A549 (cell line): ENCODE data around the gene ABCB9. TPM values are rescaled to one million over a fixed set of nuclear protein-coding genes. Genes with fewer than 3 reads are reported as not detected.

Source experiments
- ATOH8 ChIP-seq: fragments of 250-450 bp; sonication (Bioruptor Pico); IDR thresholded peaks from 2 replicates; pipeline ENCODE4 v1.5.0; 2020; ENCODE audit warnings: low read depth, mild to moderate bottlenecking, moderate library complexity
- BCL3 ChIP-seq: fragments of >200 bp; sonication (Bioruptor Twin); formaldehyde crosslinking; IDR thresholded peaks from 3 replicates; pipeline ENCODE4 v1.6.1; 2016
- CTCF ChIP-seq: fragments of >200 bp; sonication (Bioruptor Twin); formaldehyde crosslinking; IDR thresholded peaks from 3 replicates; pipeline ENCODE4 v1.5.1; 2016
- E2F6 ChIP-seq: IDR thresholded peaks from 2 replicates; pipeline ENCODE4 v1.6.1; 2012; ENCODE audit warnings: low read depth, borderline replicate concordance
- ELK1 ChIP-seq: fragments of 150-350 bp; IDR thresholded peaks from 2 replicates; pipeline ENCODE4 v1.6.1; 2014; ENCODE audit warnings: low read depth, mild to moderate bottlenecking, low read length
- EP300 ChIP-seq, 2 experiments: fragments of >200 bp; sonication (Bioruptor Twin); formaldehyde crosslinking; IDR thresholded peaks; 2 replicates in 1 of 2; 3 replicates in 1 of 2; pipeline ENCODE4 v1.6.1; 2016 to 2017
- ESRRA ChIP-seq: fragments of 150-350 bp; IDR thresholded peaks from 2 replicates; pipeline ENCODE4 v1.6.1; 2014; ENCODE audit warnings: mild to moderate bottlenecking, low read length, borderline replicate concordance
- FOSB ChIP-seq: fragments of 250-450 bp; sonication (Bioruptor Pico); IDR thresholded peaks from 2 replicates; pipeline ENCODE4 v1.5.0; 2020; ENCODE audit warnings: mild to moderate bottlenecking, moderate library complexity
- FOSL2 ChIP-seq, 2 experiments: fragments of 450-650 bp in 1 of 2; fragments of >200 bp in 1 of 2; sonication (Bioruptor Twin) in 1 of 2; formaldehyde crosslinking; IDR thresholded peaks; 2 replicates each; pipeline versions ENCODE4 v1.5.0 to v1.6.1; 2016 to 2020; ENCODE audit warnings: mild to moderate bottlenecking in 1 of 2, moderate library complexity in 1 of 2
- GATA3 ChIP-seq: IDR thresholded peaks from 2 replicates; pipeline ENCODE4 v1.6.1; 2012; ENCODE audit warnings: borderline replicate concordance
- HES2 ChIP-seq: fragments of >200 bp; sonication (Bioruptor Twin); formaldehyde crosslinking; IDR thresholded peaks from 2 replicates; pipeline ENCODE4 v1.6.1; 2016
- HEYL ChIP-seq: fragments of 250-450 bp; sonication (Bioruptor Pico); IDR thresholded peaks from 2 replicates; pipeline ENCODE4 v1.8.0; 2021; ENCODE audit warnings: mild to moderate bottlenecking, moderate library complexity
- HMGXB4 ChIP-seq: fragments of 250-450 bp; sonication (Bioruptor Pico); IDR thresholded peaks from 2 replicates; pipeline ENCODE4 v1.5.0; 2021; ENCODE audit warnings: mild to moderate bottlenecking, moderate library complexity, borderline replicate concordance
- HOXA7 ChIP-seq: fragments of 250-450 bp; sonication (Bioruptor Pico); IDR thresholded peaks from 2 replicates; pipeline ENCODE4 v1.5.0; 2020; ENCODE audit warnings: mild to moderate bottlenecking, moderate library complexity
- HOXB5 ChIP-seq: fragments of 250-450 bp; sonication (Bioruptor Pico); IDR thresholded peaks from 2 replicates; pipeline ENCODE4 v1.5.0; 2020; ENCODE audit warnings: mild to moderate bottlenecking, moderate library complexity
- JUN ChIP-seq, 2 experiments: fragments of >200 bp; sonication (Bioruptor Twin); formaldehyde crosslinking; IDR thresholded peaks; 2 replicates in 1 of 2; 3 replicates in 1 of 2; pipeline ENCODE4 v1.6.1; 2016 to 2017
- JUNB ChIP-seq: fragments of >200 bp; sonication (Bioruptor Twin); formaldehyde crosslinking; IDR thresholded peaks from 2 replicates; pipeline ENCODE4 v1.6.1; 2016
- KDM1A ChIP-seq: fragments of 200-600 bp; sonication (generic); IDR thresholded peaks from 2 replicates; pipeline ENCODE4 v1.6.1; 2016; ENCODE audit warnings: low read depth, mild to moderate bottlenecking
- KDM5A ChIP-seq: fragments of 200-600 bp; sonication (generic); IDR thresholded peaks from 2 replicates; pipeline ENCODE4 v1.6.1; 2016; ENCODE audit warnings: antibody characterized with exemption, mild to moderate bottlenecking
- MAZ ChIP-seq: fragments of 150-350 bp; IDR thresholded peaks from 2 replicates; pipeline ENCODE4 v1.6.1; 2014; ENCODE audit warnings: antibody characterized with exemption, low read depth, low read length, borderline replicate concordance
- MYC ChIP-seq: IDR thresholded peaks from 2 replicates; pipeline ENCODE4 v1.6.1; 2012; ENCODE audit warnings: mild to moderate bottlenecking, inconsistent platforms, low read length, improper control_type of control experiment, borderline replicate concordance
- NR3C1 ChIP-seq: fragments of >200 bp; sonication (Bioruptor Twin); formaldehyde crosslinking; IDR thresholded peaks from 3 replicates; pipeline ENCODE4 v1.6.1; 2017
- POLR2A ChIP-seq: IDR thresholded peaks from 2 replicates; pipeline ENCODE4 v1.6.1; 2012; ENCODE audit warnings: mild to moderate bottlenecking, low read length
- RCOR1 ChIP-seq: fragments of 150-350 bp; IDR thresholded peaks from 2 replicates; pipeline ENCODE4 v1.6.1; 2014; ENCODE audit warnings: antibody characterized with exemption, low read length, low read depth
- REST ChIP-seq: fragments of 200-600 bp; sonication (generic); IDR thresholded peaks from 2 replicates; pipeline ENCODE4 v1.6.1; 2016; ENCODE audit warnings: antibody characterized with exemption, mild to moderate bottlenecking, moderate library complexity
- RFX5 ChIP-seq: fragments of 450-650 bp; IDR thresholded peaks from 2 replicates; pipeline ENCODE4 v1.7.1; 2014; ENCODE audit warnings: antibody characterized with exemption, mild to moderate bottlenecking, moderate library complexity
- SREBF2 ChIP-seq: fragments of 450-650 bp; IDR thresholded peaks from 2 replicates; pipeline ENCODE4 v1.6.1; 2014; ENCODE audit warnings: mild to moderate bottlenecking, moderate library complexity
- TFCP2L1 ChIP-seq: fragments of 250-450 bp; sonication (Bioruptor Pico); IDR thresholded peaks from 2 replicates; pipeline ENCODE4 v1.5.0; 2021; ENCODE audit warnings: mild to moderate bottlenecking
- TP53 ChIP-seq: fragments of 250-450 bp; sonication (Bioruptor Pico); IDR thresholded peaks from 2 replicates; pipeline ENCODE4 v1.5.0; 2021; ENCODE audit warnings: mild to moderate bottlenecking, moderate library complexity
- ZNF302 ChIP-seq: fragments of 250-450 bp; sonication (Bioruptor Pico); IDR thresholded peaks from 2 replicates; pipeline ENCODE4 v1.9.0; 2021; ENCODE audit warnings: inconsistent platforms, mild to moderate bottlenecking, moderate library complexity
- polyA plus RNA-seq, 4 experiments: library from polyadenylated mRNA; depleted of rRNA in 3 of 4; stranded (reverse); fragments of >200 nt; fragmentation: RNase III in 1 of 4; extraction: RNeasy Plus Mini Kit Qiagen cat#74134 plus additional on column Dnase treatment in 1 of 4; gene quantifications; 2 replicates in 3 of 4; 3 replicates in 1 of 4; pipeline ENCODE4 v1.2.3, GENCODE V29; 2011 to 2017

The ABCB9 gene
- polyA plus RNA-seq, 2 of the 4 experiments (the other 2 are of a cell fraction) = 2.7 to 5.0 TPM

GRCh38 chr12:122980183-122981035, 14.1 kb upstream of the ABCB9 start, which contains the start of gene ARL6IP4 (continued):
- TF ChIP-seq KDM1A (no peak), RFX5 (no peak), ZNF302 (CRISPR knock-in tag) (no peak), HOXA7 (no peak), E2F6 (peak; percentile 73; the same call in 1 of the 2 replicates), SREBF2 (no peak), HOXB5 (no peak), KDM5A (peak; percentile 17; the same call in 1 of the 2 replicates), POLR2A (peak; percentile 39), HEYL (CRISPR knock-in tag) (no peak), FOSL2 (IDR thresholded peaks at IDR 0.05) (no peak), FOSL2 (CRISPR knock-in tag; IDR thresholded peaks at IDR 0.05) (no peak), GATA3 (no peak), ELK1 (no peak), CTCF (no peak), RCOR1 (no peak), MAZ (no peak; the same call in 1 of the 2 replicates), REST (no peak), JUN (IDR thresholded peaks at IDR 0.05) (peak; percentile 54 to 92; a peak in 4 of 5 replicates), HMGXB4 (CRISPR knock-in tag) (no peak), ATOH8 (CRISPR knock-in tag) (no peak), JUNB (no peak), TFCP2L1 (0 out of 2 replicates have a peak, but pooled peaks have one; percentile 24), HES2 (no peak), TP53 (CRISPR knock-in tag) (peak; percentile 17; the same call in 1 of the 2 replicates), MYC (peak; percentile 53), EP300 (IDR thresholded peaks at IDR 0.05) (no peak), NR3C1 (no peak), BCL3 (peak; percentile 80), ESRRA (no peak), FOSB (CRISPR knock-in tag) (no peak)
